Neural cell (in vitro differentiated cells): ENCODE results near the gene VPS37B.

Experiments used
- CTCF ChIP-seq: fragments of 450-650 bp; IDR thresholded peaks from 2 replicates; pipeline ENCODE4 v1.5.1; 2014; ENCODE audit warnings: antibody characterized with exemption, mild to moderate bottlenecking, moderate library complexity; ENCODE audit not compliant: poor library complexity, severe bottlenecking
- EP300 ChIP-seq: fragments of 450-650 bp; conservative IDR thresholded peaks from 2 replicates; pipeline ENCODE4 v1.6.1; 2014; ENCODE audit warnings: antibody characterized with exemption, mild to moderate bottlenecking, moderate library complexity; ENCODE audit not compliant: poor library complexity, severe bottlenecking
- EZH2 ChIP-seq: fragments of 200-600, 300-800 bp; shearing (Covaris generic), sonication (generic); IDR thresholded peaks from 2 replicates; pipeline ENCODE4 v1.6.1; 2014; ENCODE audit warnings: antibody characterized with exemption, low read length, borderline replicate concordance, mild to moderate bottlenecking; ENCODE audit not compliant: insufficient read depth, poor library complexity, severe bottlenecking
- MXI1 ChIP-seq: fragments of 450-650 bp; conservative IDR thresholded peaks from 2 replicates; pipeline ENCODE4 v1.6.1; 2014; ENCODE audit warnings: antibody characterized with exemption, mild to moderate bottlenecking; ENCODE audit not compliant: poor library complexity, severe bottlenecking
- POLR2AphosphoS5 ChIP-seq: IDR thresholded peaks from 2 replicates; pipeline ENCODE4 v1.6.1; 2012
- RAD21 ChIP-seq: fragments of 450-650 bp; conservative IDR thresholded peaks from 2 replicates; pipeline ENCODE4 v1.6.1; 2014; ENCODE audit warnings: antibody characterized with exemption, mild to moderate bottlenecking, moderate library complexity
- SMC3 ChIP-seq: fragments of 450-650 bp; conservative IDR thresholded peaks from 2 replicates; pipeline ENCODE4 v1.6.1; 2014; ENCODE audit warnings: antibody characterized with exemption, mild to moderate bottlenecking, moderate library complexity; ENCODE audit not compliant: poor library complexity
- TAF1 ChIP-seq: IDR thresholded peaks from 2 replicates; pipeline ENCODE4 v1.6.1; 2012; ENCODE audit warnings: low read depth
- TF ChIP-seq, protein P1 (sequence below): IDR thresholded peaks from 2 replicates; pipeline ENCODE4 v1.6.1; 2012; ENCODE audit warnings: borderline replicate concordance

DNA sequence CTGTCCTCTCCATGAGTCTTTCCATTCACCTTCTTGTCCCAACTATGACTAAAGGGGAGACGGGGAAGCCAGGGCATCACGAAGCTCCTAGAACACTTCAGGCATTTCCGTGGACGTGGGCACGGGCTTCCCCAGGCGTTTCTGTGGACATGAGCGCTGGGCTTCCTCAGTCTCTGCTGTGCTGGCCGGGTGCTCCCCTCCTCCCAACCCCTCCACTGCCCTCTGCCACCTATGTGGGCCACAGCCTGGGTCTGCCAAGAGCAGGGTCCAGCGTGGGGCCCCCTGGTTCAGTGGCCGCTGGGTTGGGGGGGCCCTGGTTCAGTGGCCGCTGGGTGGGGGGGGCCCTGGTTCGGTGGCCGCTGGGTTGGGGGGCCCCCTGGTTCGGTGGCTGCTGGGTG lies 45.9 kb downstream of the VPS37B start:
- TF ChIP-seq CTCF = no peak
- no peak for TF ChIP-seq EZH2
- TF ChIP-seq, protein P1, sequence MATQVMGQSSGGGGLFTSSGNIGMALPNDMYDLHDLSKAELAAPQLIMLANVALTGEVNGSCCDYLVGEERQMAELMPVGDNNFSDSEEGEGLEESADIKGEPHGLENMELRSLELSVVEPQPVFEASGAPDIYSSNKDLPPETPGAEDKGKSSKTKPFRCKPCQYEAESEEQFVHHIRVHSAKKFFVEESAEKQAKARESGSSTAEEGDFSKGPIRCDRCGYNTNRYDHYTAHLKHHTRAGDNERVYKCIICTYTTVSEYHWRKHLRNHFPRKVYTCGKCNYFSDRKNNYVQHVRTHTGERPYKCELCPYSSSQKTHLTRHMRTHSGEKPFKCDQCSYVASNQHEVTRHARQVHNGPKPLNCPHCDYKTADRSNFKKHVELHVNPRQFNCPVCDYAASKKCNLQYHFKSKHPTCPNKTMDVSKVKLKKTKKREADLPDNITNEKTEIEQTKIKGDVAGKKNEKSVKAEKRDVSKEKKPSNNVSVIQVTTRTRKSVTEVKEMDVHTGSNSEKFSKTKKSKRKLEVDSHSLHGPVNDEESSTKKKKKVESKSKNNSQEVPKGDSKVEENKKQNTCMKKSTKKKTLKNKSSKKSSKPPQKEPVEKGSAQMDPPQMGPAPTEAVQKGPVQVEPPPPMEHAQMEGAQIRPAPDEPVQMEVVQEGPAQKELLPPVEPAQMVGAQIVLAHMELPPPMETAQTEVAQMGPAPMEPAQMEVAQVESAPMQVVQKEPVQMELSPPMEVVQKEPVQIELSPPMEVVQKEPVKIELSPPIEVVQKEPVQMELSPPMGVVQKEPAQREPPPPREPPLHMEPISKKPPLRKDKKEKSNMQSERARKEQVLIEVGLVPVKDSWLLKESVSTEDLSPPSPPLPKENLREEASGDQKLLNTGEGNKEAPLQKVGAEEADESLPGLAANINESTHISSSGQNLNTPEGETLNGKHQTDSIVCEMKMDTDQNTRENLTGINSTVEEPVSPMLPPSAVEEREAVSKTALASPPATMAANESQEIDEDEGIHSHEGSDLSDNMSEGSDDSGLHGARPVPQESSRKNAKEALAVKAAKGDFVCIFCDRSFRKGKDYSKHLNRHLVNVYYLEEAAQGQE = no peak
- no peak for TF ChIP-seq TAF1
- no peak for TF ChIP-seq POLR2AphosphoS5
- no peak for TF ChIP-seq RAD21
- no peak for TF ChIP-seq SMC3
- no peak for TF ChIP-seq EP300
- no peak for TF ChIP-seq MXI1
